ENCODE data around the gene PRKCA.
"Not testable (repeated sequence)": the region's sequence is repeated elsewhere in the genome, so short reads cannot be mapped to it uniquely, and the experiment has no call there.

The PRKCA gene

DNA sequence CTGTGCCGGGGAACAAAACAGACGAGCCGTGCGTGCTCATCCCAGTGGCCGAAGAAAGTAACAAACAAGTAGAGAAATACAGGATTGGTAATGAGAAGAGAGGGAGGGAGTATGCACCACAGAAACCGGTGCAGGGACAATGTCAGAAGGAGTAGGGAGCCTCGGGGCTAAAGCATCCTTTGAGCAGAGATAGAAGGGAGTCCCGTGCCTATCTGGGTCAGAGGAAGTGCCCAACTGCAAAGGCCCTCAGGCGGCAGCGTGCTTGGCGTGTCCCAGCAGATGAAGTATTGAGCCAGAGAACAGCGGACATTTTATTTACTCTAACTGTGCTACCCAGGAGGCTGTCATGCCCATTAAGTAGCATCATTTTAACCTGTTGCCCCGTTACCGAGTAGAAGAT is 417.6 kb downstream of the PRKCA start:
- no peak for DNase-seq (ENCODE audit: extremely low read depth, low read depth)
- TF ChIP-seq, protein P1, sequence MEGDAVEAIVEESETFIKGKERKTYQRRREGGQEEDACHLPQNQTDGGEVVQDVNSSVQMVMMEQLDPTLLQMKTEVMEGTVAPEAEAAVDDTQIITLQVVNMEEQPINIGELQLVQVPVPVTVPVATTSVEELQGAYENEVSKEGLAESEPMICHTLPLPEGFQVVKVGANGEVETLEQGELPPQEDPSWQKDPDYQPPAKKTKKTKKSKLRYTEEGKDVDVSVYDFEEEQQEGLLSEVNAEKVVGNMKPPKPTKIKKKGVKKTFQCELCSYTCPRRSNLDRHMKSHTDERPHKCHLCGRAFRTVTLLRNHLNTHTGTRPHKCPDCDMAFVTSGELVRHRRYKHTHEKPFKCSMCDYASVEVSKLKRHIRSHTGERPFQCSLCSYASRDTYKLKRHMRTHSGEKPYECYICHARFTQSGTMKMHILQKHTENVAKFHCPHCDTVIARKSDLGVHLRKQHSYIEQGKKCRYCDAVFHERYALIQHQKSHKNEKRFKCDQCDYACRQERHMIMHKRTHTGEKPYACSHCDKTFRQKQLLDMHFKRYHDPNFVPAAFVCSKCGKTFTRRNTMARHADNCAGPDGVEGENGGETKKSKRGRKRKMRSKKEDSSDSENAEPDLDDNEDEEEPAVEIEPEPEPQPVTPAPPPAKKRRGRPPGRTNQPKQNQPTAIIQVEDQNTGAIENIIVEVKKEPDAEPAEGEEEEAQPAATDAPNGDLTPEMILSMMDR (IDR thresholded peaks at IDR 0.05; ENCODE audit: low read depth, low read length) = no peak

DNA sequence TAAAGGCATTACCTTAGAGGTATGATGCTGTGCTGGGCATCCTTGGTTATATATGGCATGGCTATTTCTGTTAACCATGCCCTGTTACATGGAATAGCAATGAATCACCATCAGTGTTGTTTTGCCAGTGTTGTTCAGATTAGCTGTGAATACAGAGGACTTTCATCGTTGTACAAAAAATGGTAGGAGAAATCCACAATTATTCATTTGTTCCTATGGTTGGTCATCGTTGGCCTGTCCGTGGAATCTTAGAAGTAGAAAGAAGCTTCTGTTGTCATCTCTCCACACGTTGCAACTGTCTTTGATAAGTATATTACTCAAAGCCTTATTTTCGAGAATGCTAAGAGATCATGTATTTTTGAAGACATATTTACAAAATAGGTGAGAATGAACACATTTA is 418.2 kb downstream of the PRKCA start:
- DNase-seq (ENCODE audit: extremely low read depth, low read depth) = no peak
- TF ChIP-seq, protein P1 (IDR thresholded peaks at IDR 0.05; ENCODE audit: low read depth, low read length) = no peak

DNA sequence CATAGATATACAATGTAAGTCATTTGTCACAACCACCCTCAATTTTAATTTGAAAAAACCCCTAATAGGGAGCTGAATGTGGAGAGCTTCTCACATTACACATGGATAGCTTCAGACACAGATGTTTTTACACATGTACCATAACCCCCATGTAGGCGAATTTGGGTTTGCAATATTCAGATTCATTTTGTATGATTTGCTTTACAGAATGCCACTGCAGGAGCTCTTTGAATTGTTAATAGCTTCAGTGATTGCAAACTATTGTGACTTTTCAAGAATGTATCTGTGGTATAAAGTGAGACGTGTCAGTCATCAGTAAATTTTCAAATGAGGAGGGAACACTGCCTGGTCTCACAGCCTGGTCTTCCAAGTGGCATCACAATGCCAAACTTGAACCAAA is 419.9 kb downstream of the PRKCA start:
- TF ChIP-seq, protein P1 (IDR thresholded peaks at IDR 0.05; ENCODE audit: low read depth, low read length) = no peak

DNA sequence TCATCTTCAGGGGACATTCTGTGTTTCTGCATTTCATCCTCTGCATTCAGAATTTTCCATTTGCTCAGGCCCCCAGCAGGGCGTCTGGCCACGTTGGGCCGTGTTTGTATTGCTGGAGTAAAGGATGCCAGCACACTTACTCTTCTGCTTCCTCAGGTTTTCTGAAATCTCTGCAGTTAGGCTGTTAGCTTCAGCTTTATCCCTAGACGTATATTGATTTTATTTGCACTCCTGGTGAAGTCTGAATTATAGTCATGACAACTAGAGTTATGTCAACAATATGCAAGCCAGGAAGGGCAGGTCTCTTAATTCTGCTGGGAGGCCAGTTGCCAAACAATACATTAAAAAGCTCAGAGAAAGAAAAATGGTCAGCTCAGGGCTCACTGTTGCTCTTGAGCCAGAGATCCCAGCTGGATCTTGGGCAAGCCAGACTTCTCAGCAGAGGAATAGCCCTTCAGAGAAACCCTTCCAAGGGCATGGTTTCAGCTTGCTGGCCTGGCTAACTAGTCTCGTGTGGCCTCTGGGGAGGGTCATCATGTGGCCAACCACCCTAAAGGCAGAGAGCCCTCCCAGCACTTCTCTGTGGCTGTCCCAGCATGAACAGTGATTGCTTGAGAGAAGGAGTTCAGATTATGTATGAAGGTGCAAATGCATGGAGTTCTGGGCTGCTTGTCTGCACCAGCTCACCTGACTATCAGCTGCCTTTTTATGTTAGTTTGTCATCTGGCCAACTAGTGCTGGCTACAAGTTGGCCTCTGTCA is 422.3 kb downstream of the PRKCA start:
- TF ChIP-seq, protein P1 (IDR thresholded peaks at IDR 0.05; ENCODE audit: low read depth, low read length) = no peak
- DNase-seq (ENCODE audit: extremely low read depth, low read depth) = peak; percentile 27

More for the DNA sequence above, 419.9 kb downstream of the PRKCA start:
- no peak for DNase-seq (ENCODE audit: extremely low read depth, low read depth)

DNA sequence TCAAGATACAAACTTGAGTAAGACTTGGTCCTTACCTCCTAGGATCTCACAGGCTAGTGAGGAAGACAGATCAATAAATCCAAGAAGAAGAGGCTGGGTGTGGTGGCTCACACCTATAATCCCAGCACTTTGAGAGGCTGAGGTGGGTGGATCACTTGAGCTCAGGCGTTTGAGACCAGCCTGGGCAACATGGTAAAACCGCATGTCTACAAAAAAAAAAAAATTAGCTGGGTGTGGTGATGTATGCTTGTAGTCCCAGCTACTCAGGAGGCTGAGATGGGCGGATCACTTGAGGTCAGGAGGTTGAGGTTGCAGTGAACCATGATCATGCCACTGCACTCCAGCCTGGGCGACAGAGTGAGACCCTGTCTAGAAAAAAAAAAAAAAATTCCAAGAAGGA is 423.0 kb downstream of the PRKCA start:
- not testable (repeated sequence) for DNase-seq (ENCODE audit: extremely low read depth, low read depth)

DNA sequence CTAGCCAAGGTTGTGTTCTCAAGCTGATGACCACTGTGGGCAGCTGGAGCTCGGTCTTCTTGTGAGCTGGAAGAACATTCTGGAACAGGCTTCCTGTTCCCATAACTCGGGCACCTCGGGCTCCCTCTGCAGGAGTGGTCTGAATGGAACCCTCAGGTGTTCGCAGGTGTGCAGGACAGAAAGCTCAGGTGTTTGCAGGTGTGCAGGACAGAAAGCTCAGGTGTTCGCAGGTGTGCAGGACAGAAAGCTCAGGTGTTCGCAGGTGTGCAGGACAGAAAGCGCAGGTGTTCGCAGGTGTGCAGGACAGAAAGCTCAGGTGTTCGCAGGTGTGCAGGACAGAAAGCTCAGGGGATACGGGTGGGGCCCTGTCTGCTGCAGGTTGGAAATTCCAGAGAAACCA is 423.5 kb downstream of the PRKCA start:
- TF ChIP-seq, protein P1 (IDR thresholded peaks at IDR 0.05; ENCODE audit: low read depth, low read length) = no peak

DNA sequence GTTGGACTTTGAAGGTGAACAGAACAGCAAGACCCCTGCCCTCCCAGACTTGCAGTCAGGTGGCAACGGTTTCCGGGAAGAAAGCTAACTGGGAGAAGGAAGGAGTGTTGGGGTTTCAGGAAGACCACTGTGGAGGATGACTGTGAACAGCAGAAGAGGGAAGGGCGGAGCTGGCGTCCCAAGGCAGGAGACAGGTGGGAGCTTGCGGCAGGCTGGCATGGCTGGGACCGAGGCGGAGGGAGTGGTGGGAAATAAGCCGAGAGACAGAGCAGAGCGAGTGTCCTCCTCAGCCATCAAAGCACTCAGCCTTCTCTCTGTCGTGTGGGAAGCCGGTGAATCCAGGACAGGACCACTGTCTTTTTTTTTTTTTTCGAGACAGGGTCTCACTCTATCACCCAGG is 424.0 kb downstream of the PRKCA start:
- TF ChIP-seq, protein P1 (IDR thresholded peaks at IDR 0.05; ENCODE audit: low read depth, low read length) = no peak
- no peak for DNase-seq (ENCODE audit: extremely low read depth, low read depth)

More for the DNA sequence above, 423.5 kb downstream of the PRKCA start:
- no peak for DNase-seq (ENCODE audit: extremely low read depth, low read depth)

DNA sequence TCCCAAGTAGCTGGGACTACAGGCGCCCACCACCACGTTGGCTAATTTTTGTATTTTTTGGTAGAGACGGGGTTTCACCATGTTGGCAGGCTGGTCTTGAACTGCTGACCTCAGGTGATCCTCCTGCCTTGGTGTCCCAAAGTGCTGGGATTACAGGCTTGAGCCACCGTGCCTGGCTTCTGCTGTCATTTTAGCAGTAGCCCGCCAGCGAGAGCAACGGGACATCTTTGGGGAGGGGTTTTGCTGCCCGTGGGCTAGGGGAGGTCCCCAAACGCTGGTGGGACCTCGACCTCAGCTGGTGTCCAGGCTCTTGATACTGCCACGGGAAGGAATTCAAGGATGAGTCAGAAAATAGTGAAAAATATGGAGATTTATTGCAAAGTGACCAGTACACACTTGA is 424.4 kb downstream of the PRKCA start:
- no peak for DNase-seq (ENCODE audit: extremely low read depth, low read depth)
- TF ChIP-seq, protein P1 (IDR thresholded peaks at IDR 0.05; ENCODE audit: low read depth, low read length) = no peak

Measured in AG09319 (cell line).